CD4-positive, alpha-beta T cell treated with Interleukin-15 for 4 hours (primary cell): ENCODE data around the gene EXTL1.

Experiments used
- DNase-seq: peaks from one replicate; pipeline ENCODE4 v3.0.0-alpha.2; 2020; ENCODE audit warnings: low spot score

The EXTL1 gene

DNA sequence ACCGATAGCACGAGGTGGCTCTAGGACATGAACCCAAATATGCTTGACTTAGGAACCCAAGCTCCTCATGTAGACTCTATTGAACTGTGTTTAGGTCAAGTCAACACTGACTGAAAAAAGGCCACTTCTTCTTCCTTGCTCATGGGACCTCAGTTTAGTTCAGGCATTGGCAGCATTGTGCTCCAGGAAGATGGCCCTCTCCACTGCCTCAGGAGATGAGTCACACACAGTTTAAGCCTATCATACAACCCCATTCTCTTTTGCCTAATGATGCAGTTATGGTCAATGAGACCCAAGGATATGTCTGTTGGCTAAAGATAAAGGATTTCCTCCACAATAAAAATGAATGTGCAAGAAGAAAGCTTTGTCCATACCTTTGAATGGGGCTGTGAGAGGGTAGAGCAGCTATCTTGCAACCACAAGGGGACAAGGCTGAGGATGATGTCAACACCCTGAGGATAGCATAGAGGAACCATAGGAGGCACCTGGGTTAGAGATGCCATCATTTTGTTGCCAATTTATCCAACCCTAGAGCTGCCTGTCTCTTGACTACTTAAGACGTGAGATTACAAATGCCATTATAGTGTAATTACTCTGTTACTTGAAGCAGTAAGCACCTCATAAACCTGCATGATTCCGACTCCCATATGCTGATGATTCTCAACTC lies 48.9 kb downstream of the EXTL1 start:
- DNase-seq = no peak

DNA sequence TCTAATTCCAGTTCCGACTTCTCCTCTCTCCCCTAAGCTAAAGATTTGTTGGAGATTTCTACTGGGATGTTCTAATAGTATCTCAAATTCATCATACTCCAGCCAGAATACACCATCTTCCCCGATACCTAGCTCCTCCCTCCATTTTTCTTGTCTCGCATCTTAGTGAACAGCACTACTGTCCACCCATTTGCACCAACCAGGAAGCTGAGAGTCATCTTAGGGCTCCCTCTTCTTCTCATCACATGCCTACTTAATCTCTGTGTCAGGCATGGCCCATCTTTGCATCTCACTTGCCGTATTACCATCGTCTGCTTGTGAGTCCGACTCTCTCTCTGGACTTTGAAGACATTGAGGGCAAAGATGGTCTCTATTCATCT lies 49.4 kb downstream of the EXTL1 start:
- no peak for DNase-seq

DNA sequence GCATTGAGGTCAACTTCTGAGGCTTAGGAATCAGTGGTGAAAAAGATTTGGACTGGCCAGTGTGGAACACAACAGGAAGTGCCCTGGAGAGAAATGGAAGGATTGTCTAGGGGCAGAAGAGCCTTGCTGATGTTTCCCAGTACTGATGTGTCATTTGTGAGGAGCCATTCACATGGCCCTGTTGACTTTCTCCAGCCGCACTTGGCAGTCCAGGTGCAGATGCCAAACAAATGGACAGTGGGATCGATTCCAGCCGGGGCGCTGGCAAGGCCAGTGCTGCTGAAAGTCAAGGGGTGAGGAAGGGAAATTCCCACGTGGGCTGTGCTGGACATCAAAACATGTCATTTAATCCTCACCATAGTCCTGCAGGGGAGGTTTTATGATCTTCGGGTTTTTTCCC lies 50.7 kb downstream of the EXTL1 start:
- DNase-seq = no peak

DNA sequence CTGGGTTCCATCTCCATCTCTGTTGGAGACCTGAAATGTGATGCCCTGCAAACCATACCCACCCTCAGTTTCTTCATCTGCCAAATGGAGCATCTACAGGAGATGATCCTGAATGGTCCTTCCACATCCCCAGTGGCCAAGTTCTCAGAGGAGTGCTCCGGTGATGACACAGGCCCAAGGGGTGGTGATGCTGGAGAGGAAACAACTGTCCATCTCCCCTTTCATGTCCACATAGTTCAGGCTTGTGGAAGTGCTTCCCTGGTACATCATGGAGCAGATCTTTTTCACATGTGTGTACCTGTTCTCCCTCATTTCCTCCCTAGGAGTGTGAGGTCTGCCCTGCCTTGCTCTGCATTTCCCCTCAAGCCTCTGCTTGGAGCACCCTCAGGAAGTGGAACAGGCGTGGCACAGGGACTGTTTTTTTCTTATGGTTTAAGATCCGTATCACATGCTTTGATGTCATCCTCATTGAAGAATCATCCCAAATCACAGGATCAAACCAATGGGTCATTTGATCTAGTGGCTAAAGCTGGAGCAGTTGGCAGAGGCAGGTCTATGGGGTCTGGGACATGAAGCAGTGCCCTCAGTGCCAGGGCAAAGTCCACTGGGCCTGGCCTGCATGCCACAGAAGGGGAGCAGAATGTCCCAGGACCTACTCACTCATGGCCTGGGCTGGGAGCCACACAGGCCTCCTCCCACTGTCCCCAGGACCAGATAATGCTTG lies 54.0 kb downstream of the EXTL1 start:
- DNase-seq = no peak

DNA sequence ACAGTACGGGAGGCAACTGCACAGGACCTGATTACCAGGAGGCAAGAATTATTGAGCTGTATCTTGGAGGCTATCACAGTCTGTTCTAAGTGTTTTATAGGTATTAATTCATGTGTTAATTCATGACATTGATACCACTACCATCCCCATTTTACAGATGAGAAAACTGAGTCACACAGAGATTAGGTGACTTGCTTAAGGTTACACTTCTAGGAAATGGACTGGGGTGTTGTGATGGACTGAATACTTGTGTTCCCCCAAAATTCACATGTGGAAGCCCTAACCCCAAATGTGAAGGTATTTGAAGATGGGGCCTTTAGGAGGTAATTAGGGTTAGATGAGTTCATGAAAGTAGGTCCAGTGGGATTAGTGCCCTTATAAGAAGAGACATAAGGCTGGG lies 55.9 kb downstream of the EXTL1 start:
- DNase-seq = no peak

DNA sequence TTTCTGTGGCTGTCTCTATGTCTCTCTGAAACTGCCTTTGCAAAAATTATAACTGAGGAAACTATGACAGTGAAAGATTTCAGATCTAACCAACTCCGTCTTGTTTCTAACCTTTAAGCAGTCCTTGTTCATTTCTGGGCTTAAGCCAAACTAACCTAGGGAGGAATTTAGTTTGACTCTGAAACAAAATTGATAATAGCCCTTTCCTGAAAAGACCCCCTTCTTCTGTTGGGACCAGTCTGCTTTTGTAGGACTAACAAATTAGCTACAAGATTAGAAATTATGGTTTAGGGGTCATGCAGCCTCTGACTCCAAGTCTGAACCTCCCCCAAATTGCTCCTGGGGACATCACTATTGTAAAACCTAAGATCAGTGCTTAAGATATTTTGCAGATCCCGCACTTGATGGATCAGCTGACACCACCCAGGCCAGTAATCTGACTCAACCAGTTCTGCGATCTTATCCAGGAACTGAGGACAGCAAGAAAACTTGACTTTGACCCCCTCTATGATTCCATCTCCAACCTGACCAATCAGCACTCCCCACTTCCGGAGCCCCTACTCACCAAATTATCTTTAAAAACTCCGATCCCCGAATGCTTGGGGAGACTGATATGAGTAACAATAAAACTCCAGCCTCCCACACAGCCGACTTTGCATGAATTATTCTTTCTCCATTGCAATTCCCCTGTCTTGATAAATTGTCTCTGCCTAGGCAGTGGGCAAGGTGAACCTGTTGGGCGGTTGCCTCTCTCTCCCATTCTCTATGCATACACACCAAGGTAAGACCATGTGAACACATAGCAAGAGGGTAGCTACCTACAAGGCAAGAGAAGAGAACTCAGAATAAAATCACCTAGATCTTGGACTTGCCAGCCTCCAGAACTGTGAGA lies 57.0 kb downstream of the EXTL1 start:
- DNase-seq = no peak

DNA sequence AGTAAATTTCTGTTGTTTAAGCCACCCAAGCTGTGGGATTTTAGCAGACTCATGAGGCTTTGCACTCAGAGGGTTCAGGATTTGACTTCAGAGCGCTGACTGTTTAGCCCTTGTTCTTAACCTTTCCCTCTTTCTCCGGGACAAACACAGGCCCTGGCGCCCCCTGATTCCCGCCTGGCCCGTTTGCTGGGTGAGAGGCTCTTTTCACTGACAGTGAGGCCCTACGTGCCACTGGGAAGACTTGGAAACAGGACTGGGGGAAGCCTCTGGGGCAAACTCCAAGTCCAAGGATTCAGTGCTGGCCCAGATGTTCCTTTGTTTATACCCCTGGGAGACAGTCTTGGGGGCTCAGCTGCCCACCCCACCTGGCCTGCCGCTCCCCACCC lies 57.6 kb downstream of the EXTL1 start:
- no peak for DNase-seq

GRCh38 chr1:26079960-26080814 lies 58.6 kb downstream of the EXTL1 start:
- no peak for DNase-seq

- no peak for DNase-seq
Measured at GRCh38 chr1:26081267-26082019, 59.9 kb downstream of the EXTL1 start.

DNA sequence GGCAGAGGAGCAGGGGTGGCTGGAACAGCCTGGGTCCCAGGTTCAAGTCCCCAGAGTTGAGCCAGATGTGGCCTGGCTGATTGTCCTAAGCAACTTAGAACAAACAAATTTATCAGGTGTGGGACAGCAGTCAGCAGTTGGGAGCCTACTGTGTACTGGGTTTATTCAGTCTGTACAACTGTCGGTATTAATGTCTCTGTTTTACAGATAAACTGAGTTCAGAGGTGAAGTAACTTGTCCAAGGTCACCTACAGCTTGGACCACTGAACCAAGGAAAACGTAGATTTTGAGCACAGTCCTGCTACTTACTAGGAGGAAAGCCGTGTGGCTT lies 60.4 kb downstream of the EXTL1 start:
- DNase-seq = no peak

GRCh38 chr1:26083208-26083607 lies 61.6 kb downstream of the EXTL1 start:
- DNase-seq = no peak

GRCh38 chr1:26084091-26084561 lies 62.6 kb downstream of the EXTL1 start:
- DNase-seq = no peak

- DNase-seq = no peak
Measured at GRCh38 chr1:26084844-26085243, 63.3 kb downstream of the EXTL1 start.
